ENCODE results near the gene ATP9B. TPM values are rescaled to one million over a fixed set of nuclear protein-coding genes. Genes with fewer than 3 reads are reported as not detected.

The ATP9B gene
- total RNA-seq, 1 donor from 2014 or later, result 48.6 TPM

DNA sequence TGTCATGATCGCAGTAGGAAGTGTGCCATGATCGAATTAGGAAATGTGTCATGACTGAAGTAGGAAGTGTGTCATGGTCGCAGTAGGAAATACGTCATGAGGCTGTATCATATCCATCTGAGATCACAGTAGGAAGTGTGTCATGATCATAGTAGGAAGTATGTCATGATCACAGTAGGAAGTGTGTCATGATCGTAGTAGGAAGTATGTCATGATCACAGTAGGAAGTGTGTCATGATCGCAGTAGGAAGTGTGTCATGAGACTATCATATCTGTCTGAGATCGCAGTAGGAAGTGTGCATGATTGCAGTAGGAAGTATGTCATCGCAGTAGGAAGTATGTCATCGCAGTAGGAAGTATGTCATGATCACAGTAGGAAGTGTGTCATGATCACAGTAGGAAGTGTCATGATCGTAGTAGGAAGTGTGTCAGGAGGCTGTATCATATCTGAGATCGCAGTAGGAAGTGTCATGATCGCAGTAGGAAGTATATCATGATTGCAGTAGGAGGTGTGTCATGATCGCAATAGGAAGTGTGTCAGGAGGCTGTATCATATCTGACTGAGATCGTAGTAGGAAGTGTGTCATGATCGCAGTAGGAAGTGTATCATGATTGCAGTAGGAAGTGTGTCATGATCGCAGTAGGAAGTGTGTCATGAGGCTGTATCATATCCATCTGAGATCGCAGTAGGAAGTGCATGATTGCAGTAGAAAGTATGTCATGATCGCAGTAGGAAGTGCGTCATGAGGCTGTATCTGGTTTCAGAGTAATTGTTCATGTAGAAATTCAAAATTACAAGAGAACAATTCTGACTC lies 270.1 kb downstream of the ATP9B start:
- no peak for ATAC-seq
- H3K9me3 ChIP-seq, result no peaks in the 10 kb centered on the region
- DNase-seq, result no peak
- H3K4me1 ChIP-seq, result no peaks in the 10 kb centered on the region
- H3K27ac ChIP-seq, result no peak overlapping the region
- no peaks in the 10 kb centered on the region for H3K27me3 ChIP-seq (ENCODE audit: low read depth)
- intact Hi-C loops (cut with DNase I), result no loop called here
- H3K36me3 ChIP-seq, result peaks cover 44% of the 10 kb centered on the region
- TF ChIP-seq, protein P1, sequence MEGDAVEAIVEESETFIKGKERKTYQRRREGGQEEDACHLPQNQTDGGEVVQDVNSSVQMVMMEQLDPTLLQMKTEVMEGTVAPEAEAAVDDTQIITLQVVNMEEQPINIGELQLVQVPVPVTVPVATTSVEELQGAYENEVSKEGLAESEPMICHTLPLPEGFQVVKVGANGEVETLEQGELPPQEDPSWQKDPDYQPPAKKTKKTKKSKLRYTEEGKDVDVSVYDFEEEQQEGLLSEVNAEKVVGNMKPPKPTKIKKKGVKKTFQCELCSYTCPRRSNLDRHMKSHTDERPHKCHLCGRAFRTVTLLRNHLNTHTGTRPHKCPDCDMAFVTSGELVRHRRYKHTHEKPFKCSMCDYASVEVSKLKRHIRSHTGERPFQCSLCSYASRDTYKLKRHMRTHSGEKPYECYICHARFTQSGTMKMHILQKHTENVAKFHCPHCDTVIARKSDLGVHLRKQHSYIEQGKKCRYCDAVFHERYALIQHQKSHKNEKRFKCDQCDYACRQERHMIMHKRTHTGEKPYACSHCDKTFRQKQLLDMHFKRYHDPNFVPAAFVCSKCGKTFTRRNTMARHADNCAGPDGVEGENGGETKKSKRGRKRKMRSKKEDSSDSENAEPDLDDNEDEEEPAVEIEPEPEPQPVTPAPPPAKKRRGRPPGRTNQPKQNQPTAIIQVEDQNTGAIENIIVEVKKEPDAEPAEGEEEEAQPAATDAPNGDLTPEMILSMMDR (IDR thresholded peaks at IDR 0.05), result no peak
- H3K4me3 ChIP-seq, result no peak overlapping the region

GRCh38 chr18:79343567-79344207 lies 274.5 kb downstream of the ATP9B start:
- TF ChIP-seq, protein P1 (IDR thresholded peaks at IDR 0.05), result no peak
- H3K27me3 ChIP-seq (ENCODE audit: low read depth), result no peaks in the 10 kb centered on the region
- no peak overlapping the region for H3K4me3 ChIP-seq
- no peak for DNase-seq
- no peaks in the 10 kb centered on the region for H3K9me3 ChIP-seq
- intact Hi-C loops (cut with DNase I), result no loop called here
- no peaks in the 10 kb centered on the region for H3K4me1 ChIP-seq
- peaks cover 64% of the 10 kb centered on the region for H3K36me3 ChIP-seq
- no peak overlapping the region for H3K27ac ChIP-seq
- ATAC-seq, result peak; percentile 81 to 86

GRCh38 chr18:79344208-79344581 lies 275.0 kb downstream of the ATP9B start:
- peaks cover 67% of the 10 kb centered on the region for H3K36me3 ChIP-seq
- no peak overlapping the region for H3K4me3 ChIP-seq
- no peak overlapping the region for H3K27ac ChIP-seq

GRCh38 chr18:79345366-79345765 lies 276.2 kb downstream of the ATP9B start:
- intact Hi-C loops (cut with DNase I), result no loop called here
- Histone ChIP-seq H3K9me3 (no peaks in the 10 kb centered on the region), H3K4me1 (no peaks in the 10 kb centered on the region), H3K36me3 (peaks cover 78% of the 10 kb centered on the region), H3K27ac (no peak overlapping the region), H3K27me3 (ENCODE audit: low read depth) (no peaks in the 10 kb centered on the region), H3K4me3 (no peak overlapping the region)
- TF ChIP-seq, protein P1 (IDR thresholded peaks at IDR 0.05), result no peak
- ATAC-seq, result no peak
- no peak for DNase-seq

More at GRCh38 chr18:79344208-79344581, 275.0 kb downstream of the ATP9B start:
- intact Hi-C loops (cut with DNase I), result no loop called here
- DNase-seq (no peak), ATAC-seq (peak; percentile 34 to 45)
- Histone ChIP-seq H3K9me3 (no peaks in the 10 kb centered on the region), H3K4me1 (no peaks in the 10 kb centered on the region), H3K27me3 (ENCODE audit: low read depth) (no peaks in the 10 kb centered on the region)
- TF ChIP-seq, protein P1 (IDR thresholded peaks at IDR 0.05), result no peak

- H3K36me3 ChIP-seq, result peaks cover 83% of the 10 kb centered on the region
- ATAC-seq, result no peak
Measured at GRCh38 chr18:79345981-79346380, 276.8 kb downstream of the ATP9B start.

More at GRCh38 chr18:79345981-79346380, 276.8 kb downstream of the ATP9B start:
- intact Hi-C loops (cut with DNase I), result no loop called here
- no peaks in the 10 kb centered on the region for H3K27me3 ChIP-seq (ENCODE audit: low read depth)
- H3K4me3 ChIP-seq, result no peak overlapping the region
- DNase-seq, result no peak
- no peak overlapping the region for H3K27ac ChIP-seq
- H3K4me1 ChIP-seq, result no peaks in the 10 kb centered on the region
- TF ChIP-seq, protein P1 (IDR thresholded peaks at IDR 0.05), result no peak
- no peaks in the 10 kb centered on the region for H3K9me3 ChIP-seq
